Spleen (tissue), 11 donors: ENCODE results near the gene FN3K. TPM values are rescaled to one million over a fixed set of nuclear protein-coding genes. Genes with fewer than 3 reads are reported as not detected.
"Not testable (repeated sequence)": the region's sequence is repeated elsewhere in the genome, so short reads cannot be mapped to it uniquely, and the experiment has no call there.

Experiments used
- DNase-seq: peaks from one replicate; pipeline ENCODE4 v3.0.0-alpha.2; 2020
- H3K27ac ChIP-seq, 8 donors: fragments of 200-600 bp; sonication (generic) in 7 of 8; 1 replicate in 4 of 8; 2 replicates in 4 of 8; pipeline versions ENCODE4 v1.5.0 to v1.8.0; 2016 to 2021; ENCODE audit warnings: inconsistent platforms in 4 of 8, mild to moderate bottlenecking in 4 of 8, moderate library complexity in 1 of 8
- H3K27me3 ChIP-seq, 7 donors: fragments of 200-600 bp; sonication (generic) in 6 of 7; replicated peaks in 1 of 7; 1 replicate in 4 of 7; 2 replicates in 3 of 7; pipeline versions ENCODE4 v1.5.0 to v1.8.0; 2016 to 2021; ENCODE audit warnings: inconsistent platforms in 3 of 7, mild to moderate bottlenecking in 1 of 7
- H3K36me3 ChIP-seq, 6 donors: fragments of 200-600 bp; sonication (generic) in 5 of 6; 1 replicate in 4 of 6; 2 replicates in 2 of 6; pipeline versions ENCODE4 v1.5.0 to v1.8.0; 2016 to 2021; ENCODE audit warnings: inconsistent platforms in 2 of 6
- H3K4me1 ChIP-seq, 6 donors: fragments of 200-600 bp; sonication (generic) in 5 of 6; 1 replicate in 3 of 6; 2 replicates in 3 of 6; pipeline versions ENCODE4 v1.5.0 to v1.8.0; 2016 to 2021; ENCODE audit warnings: inconsistent platforms in 3 of 6
- H3K4me3 ChIP-seq, 8 donors: fragments of 200-600 bp; sonication (generic) in 7 of 8; 1 replicate in 4 of 8; 2 replicates in 4 of 8; pipeline versions ENCODE4 v1.5.0 to v1.8.0; 2016 to 2021; ENCODE audit warnings: inconsistent platforms in 4 of 8, mild to moderate bottlenecking in 4 of 8, moderate library complexity in 2 of 8
- H3K9me3 ChIP-seq, 8 donors: fragments of 200-600 bp; sonication (generic) in 7 of 8; 1 replicate in 4 of 8; 2 replicates in 4 of 8; pipeline versions ENCODE4 v1.5.0 to v1.8.0; 2016 to 2021; ENCODE audit warnings: inconsistent platforms in 4 of 8
- POLR2A ChIP-seq, 3 donors: fragments of 450-650 bp; IDR thresholded peaks; one replicate each; pipeline ENCODE4 v1.5.1; 2017; ENCODE audit warnings: antibody characterized with exemption in 3 of 3, mild to moderate bottlenecking in 1 of 3
- POLR2AphosphoS5 ChIP-seq, 3 donors: sonication (generic); formaldehyde crosslinking; IDR thresholded peaks; one replicate each; pipeline ENCODE4 v1.5.1; 2017; ENCODE audit warnings: antibody characterized with exemption in 3 of 3
- WGBS, 5 donors: extraction: QIAGEN DNeasy Blood & Tissue Kit in 3 of 5; methylation state at CpG; one replicate each; pipeline versions ENCODE4 v1.1.5 to v1.1.7; 2013 to 2018; 5-methylcytosine and 5-hydroxymethylcytosine counted together
- intact Hi-C: fragments of 100-400 bp; cut with DNase I; formaldehyde crosslinking; loops from one replicate; pipeline ENCODE4 v1.15.0; 2023; ENCODE audit warnings: low total_unique reads
- polyA plus RNA-seq, 3 donors: library from polyadenylated mRNA; stranded (reverse); fragments of 200-250 nt; gene quantifications; one replicate each; pipeline ENCODE4 v1.2.1, GENCODE V29; 2013
- total RNA-seq, 7 donors: library from RNA; depleted of rRNA in 3 of 7; stranded (reverse); fragments of >200 nt in 3 of 7; fragmentation: NEBNext Ultra II Directional in 4 of 7; extraction: Animal tissue kit (Norgen Biotek cat#: 25700) in 4 of 7; gene quantifications; one replicate each; pipeline versions ENCODE4 v1.1.0 to v1.2.1, GENCODE V29; 2016 to 2021
- TF ChIP-seq, protein P1 (sequence below), 11 experiments: fragments of 200-600 bp in 7 of 11; fragments of 450-650 bp in 4 of 11; sonication (generic) in 4 of 11; IDR thresholded peaks in 8 of 11; conservative IDR thresholded peaks in 3 of 11; 1 replicate in 7 of 11; 2 replicates in 4 of 11; pipeline versions ENCODE4 v1.4.0 to v1.8.0; 2016 to 2021; ENCODE audit warnings: antibody characterized with exemption in 11 of 11, inconsistent platforms in 4 of 11, mild to moderate bottlenecking in 1 of 11
- donor health status: healthy with polysubstance abuse.
- donor health status: DM: no; HTN: no; CAD: no; lungs with moderate emphysema.
- donor health status: DM: no; HTN: no; CAD: no.
- donor health status: Bipolar disorder and iron deficiency.
- donor health status: healthy.
- donor health status: DM: no; HTN: no; CAD: no.
- donor health status: DM: yes; HTN: yes; CAD: no.

The FN3K gene
- total and polyA plus RNA-seq, 10 donors, result 1.4 to 14.1 (median 6.3) TPM

DNA sequence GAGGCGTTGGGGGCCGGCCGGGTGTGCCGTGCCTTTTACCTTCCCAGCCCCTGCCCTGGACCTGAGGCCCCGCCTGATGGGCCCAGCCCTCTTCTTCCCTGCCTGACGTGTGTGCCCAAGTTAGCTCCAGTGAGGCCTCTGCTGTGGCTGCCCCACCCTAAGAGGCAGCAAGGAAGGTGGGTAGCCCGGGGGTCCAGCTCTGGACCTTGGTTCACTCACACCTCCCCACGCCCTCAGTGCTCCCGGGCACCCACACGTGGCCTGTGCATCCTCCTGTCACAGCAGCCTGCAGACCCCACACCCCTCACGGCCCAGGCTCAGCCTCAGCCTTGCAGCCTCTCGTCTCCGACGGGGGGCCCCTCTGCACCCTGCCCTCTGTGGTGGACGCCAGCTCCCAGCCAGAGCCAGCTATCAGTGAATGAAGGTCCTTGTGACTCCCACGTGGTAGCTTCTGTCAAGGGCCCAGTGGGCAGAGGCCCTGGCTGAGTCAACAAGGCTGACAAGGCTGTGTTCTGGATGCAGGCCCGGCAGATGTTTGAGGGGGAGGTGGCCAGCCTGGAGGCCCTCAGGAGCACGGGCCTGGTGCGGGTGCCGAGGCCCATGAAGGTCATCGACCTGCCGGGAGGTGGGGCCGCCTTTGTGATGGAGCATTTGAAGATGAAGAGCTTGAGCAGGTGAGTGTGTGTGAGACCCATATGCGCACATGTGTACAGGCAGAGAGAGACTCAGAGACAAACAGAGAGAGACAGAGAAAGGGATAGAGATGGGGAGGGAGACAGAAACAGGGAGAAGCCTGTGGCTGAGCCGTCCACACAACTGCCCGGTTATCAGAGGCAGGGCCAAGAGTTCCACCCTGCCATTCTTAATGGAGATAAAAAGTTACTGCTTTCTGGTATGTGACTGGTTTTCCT is 2.8 kb downstream of the FN3K start:
- TF ChIP-seq, protein P1, sequence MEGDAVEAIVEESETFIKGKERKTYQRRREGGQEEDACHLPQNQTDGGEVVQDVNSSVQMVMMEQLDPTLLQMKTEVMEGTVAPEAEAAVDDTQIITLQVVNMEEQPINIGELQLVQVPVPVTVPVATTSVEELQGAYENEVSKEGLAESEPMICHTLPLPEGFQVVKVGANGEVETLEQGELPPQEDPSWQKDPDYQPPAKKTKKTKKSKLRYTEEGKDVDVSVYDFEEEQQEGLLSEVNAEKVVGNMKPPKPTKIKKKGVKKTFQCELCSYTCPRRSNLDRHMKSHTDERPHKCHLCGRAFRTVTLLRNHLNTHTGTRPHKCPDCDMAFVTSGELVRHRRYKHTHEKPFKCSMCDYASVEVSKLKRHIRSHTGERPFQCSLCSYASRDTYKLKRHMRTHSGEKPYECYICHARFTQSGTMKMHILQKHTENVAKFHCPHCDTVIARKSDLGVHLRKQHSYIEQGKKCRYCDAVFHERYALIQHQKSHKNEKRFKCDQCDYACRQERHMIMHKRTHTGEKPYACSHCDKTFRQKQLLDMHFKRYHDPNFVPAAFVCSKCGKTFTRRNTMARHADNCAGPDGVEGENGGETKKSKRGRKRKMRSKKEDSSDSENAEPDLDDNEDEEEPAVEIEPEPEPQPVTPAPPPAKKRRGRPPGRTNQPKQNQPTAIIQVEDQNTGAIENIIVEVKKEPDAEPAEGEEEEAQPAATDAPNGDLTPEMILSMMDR (IDR thresholded peaks at IDR 0.05 in 8 of 11, conservative IDR thresholded peaks at IDR 0.05 in 3 of 11), result no peak
- no peak for TF ChIP-seq POLR2A (IDR thresholded peaks at IDR 0.05)
- no peak for TF ChIP-seq POLR2AphosphoS5 (IDR thresholded peaks at IDR 0.05)
- no peak overlapping the region for H3K27ac ChIP-seq
- peaks cover 0 to 47% (median 16%) of the 10 kb centered on the region in 6 donors for H3K36me3 ChIP-seq
- no peak overlapping the region for H3K4me3 ChIP-seq
- no peak for DNase-seq
- intact Hi-C loops, result no loop called here
- peaks cover 0 to 28% (median 23%) of the 10 kb centered on the region in 8 donors for H3K9me3 ChIP-seq
- H3K27me3 ChIP-seq, result peaks cover 0 to 22% (median 0%) of the 10 kb centered on the region in 7 donors
- 83 to 90% (median 86%) methylated on average over 18 to 26 of the region's 26 CpGs for WGBS, 5 donors
- peaks cover 4 to 24% (median 16%) of the 10 kb centered on the region in 6 donors for H3K4me1 ChIP-seq

DNA sequence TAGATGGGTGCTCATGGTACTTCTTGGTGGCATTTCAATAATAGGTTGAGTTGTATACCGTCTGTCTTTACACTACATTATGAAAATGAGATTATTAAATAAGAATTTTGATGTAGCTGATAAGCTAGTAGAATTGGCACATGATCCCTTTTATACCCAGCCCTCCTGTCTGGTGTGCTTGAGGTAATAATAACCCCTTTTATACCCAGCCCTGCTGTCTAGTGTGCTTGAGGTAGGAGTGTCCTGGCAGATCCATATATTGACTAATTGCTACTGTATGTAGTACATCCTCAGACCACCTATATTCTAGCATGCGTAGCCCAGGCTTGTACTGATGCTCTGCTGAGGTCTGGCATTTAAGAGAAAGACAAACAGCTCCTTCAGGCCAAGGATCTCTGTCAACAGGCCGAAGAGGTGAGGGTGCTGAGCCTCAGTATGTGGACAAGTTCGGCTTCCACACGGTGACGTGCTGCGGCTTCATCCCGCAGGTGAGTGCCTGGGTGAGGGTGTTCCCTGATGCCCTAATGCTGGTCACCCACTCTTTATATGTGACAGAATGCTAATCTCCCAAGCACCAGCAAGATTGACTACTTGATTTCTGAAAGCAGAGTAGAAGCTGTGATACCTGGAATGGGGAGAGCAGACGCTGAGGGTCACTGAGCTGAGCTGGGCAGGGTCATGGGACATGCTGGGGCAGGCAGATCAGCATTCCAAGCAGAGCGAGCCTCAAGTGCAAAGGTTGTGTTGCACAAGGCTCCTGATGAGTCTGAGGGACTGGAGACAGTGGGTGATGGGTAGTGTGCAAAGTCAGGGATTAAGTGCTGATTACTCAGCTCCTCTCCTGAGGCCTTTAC is 5.7 kb downstream of the FN3K start:
- H3K9me3 ChIP-seq, result peaks cover 0 to 24% (median 22%) of the 10 kb centered on the region in 8 donors
- intact Hi-C loops, result no loop called here
- peaks cover 0 to 10% (median 5%) of the 10 kb centered on the region in 6 donors for H3K4me1 ChIP-seq
- H3K4me3 ChIP-seq, result no peak overlapping the region
- WGBS, 5 donors, result 92 to 98% (median 96%) methylated on average over 10 of the region's 10 CpGs
- peaks cover 0 to 8% (median 0%) of the 10 kb centered on the region in 7 donors for H3K27me3 ChIP-seq
- DNase-seq, result no peak
- peaks cover 0 to 40% (median 16%) of the 10 kb centered on the region in 6 donors for H3K36me3 ChIP-seq
- no peak overlapping the region for H3K27ac ChIP-seq
- TF ChIP-seq, protein P1 (IDR thresholded peaks at IDR 0.05 in 8 of 11, conservative IDR thresholded peaks at IDR 0.05 in 3 of 11), result no peak
- TF ChIP-seq POLR2A (IDR thresholded peaks at IDR 0.05) (no peak), POLR2AphosphoS5 (IDR thresholded peaks at IDR 0.05) (no peak)

DNA sequence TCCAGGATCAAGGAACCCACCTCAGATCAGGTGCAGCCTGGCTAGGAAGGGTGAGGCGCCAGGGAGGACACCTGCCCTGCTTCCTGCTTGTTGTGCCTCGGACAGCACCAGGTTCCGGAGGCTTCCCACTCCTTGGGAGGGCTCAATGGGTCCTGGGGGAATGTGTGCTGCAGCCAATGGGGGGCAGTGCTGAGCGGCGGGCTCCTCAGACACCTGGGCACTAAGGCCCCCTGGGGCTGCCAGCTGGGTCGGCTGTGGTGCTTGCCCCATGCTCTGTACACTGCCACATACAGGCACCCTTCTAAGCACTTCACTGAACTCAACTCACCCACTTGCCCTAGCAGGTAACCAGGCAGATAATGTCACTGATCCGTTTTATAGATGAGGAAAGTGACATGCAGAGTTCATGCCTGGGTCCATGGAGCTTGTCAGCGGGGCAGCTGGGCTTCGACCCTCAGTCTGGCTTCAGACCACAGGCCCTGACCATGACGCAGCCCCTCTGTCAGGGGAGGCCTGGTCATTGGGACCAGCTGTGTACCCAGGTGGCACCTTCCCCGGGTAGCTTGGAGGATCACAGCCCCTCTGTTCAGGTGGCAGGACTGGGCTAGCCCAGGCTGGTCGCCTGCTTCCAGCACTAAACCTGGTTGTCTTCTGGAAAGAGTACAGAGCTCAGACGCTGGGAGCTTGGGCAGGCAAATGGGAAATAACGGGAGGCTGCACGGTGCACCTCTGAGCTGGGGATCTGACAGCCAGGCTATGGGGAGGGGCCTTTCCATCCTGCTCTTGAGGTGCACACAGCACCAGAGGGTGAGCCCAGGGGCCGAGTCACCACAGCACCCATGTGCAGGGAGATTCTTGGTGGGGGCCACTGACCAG is 8.2 kb downstream of the FN3K start:
- no peak for TF ChIP-seq POLR2A (IDR thresholded peaks at IDR 0.05)
- TF ChIP-seq POLR2AphosphoS5 (IDR thresholded peaks at IDR 0.05), result no peak
- TF ChIP-seq, protein P1 (IDR thresholded peaks at IDR 0.05 in 8 of 11, conservative IDR thresholded peaks at IDR 0.05 in 3 of 11), result no peak
- peaks cover 0 to 40% (median 16%) of the 10 kb centered on the region in 6 donors for H3K36me3 ChIP-seq
- H3K9me3 ChIP-seq, result peaks cover 0 to 42% (median 33%) of the 10 kb centered on the region in 8 donors
- no peak overlapping the region for H3K27ac ChIP-seq
- no peaks in the 10 kb centered on the region for H3K4me1 ChIP-seq
- DNase-seq, result no peak
- no peak overlapping the region for H3K4me3 ChIP-seq
- WGBS, 5 donors, result 85 to 95% (median 93%) methylated on average over 10 to 16 of the region's 16 CpGs
- intact Hi-C loops, result no loop called here
- H3K27me3 ChIP-seq, result no peaks in the 10 kb centered on the region

GRCh38 chr17:82744736-82745135 is 9.3 kb downstream of the FN3K start:
- Histone ChIP-seq H3K36me3 (peaks cover 0 to 38% (median 14%) of the 10 kb centered on the region in 6 donors), H3K9me3 (peaks cover 0 to 42% (median 33%) of the 10 kb centered on the region in 8 donors)
- 69 to 82% (median 77%) methylated on average over 7 of the region's 7 CpGs for WGBS, 5 donors
- DNase-seq, H3K4me1 ChIP-seq, H3K27ac ChIP-seq, H3K27me3 ChIP-seq, H3K4me3 ChIP-seq, intact Hi-C loops: not testable (repeated sequence)
